Keratinocyte (primary cell): ENCODE results near the gene SMIM11. TPM values are rescaled to one million over a fixed set of nuclear protein-coding genes. Genes with fewer than 3 reads are reported as not detected.

Experiments used
- DNase-seq: peaks from one replicate; pipeline ENCODE4 v3.0.0-alpha.2; 2011; ENCODE audit warnings: low read depth, missing footprints, low spot score
- FAIRE-seq: peaks from 2 replicates; lab custom pipeline; 2011; peaks lifted over from hg19 to GRCh38; lab: Jason Lieb, UNC
- H2AFZ ChIP-seq: 2 replicates; pipeline ENCODE4 v1.6.0; 2012; ENCODE audit warnings: low read length, control low read depth, inconsistent platforms; ENCODE audit not compliant: control insufficient read depth
- H3K27ac ChIP-seq: 2 replicates; pipeline ENCODE4 v1.5.1; 2011; ENCODE audit warnings: low read length; ENCODE audit not compliant: control insufficient read depth, insufficient read depth
- H3K27me3 ChIP-seq: 3 replicates; pipeline ENCODE4 v1.6.0; 2011; ENCODE audit warnings: low read length; ENCODE audit not compliant: control insufficient read depth, insufficient read depth; ENCODE audit errors: extremely low read depth
- H3K36me3 ChIP-seq, 2 experiments: 2 replicates in 1 of 2; 3 replicates in 1 of 2; pipeline ENCODE4 v1.5.1; 2011; ENCODE audit warnings: low read length in 2 of 2, mild to moderate bottlenecking in 1 of 2; ENCODE audit not compliant: control insufficient read depth in 2 of 2, insufficient read depth in 2 of 2; ENCODE audit errors: extremely low read depth in 1 of 2
- H3K4me1 ChIP-seq: 3 replicates; pipeline ENCODE4 v1.5.1; 2011; ENCODE audit warnings: low read length; ENCODE audit not compliant: control insufficient read depth, insufficient read depth; ENCODE audit errors: extremely low read depth
- H3K4me2 ChIP-seq: 3 replicates; pipeline ENCODE4 v1.6.0; 2011; ENCODE audit warnings: low read depth, low read length; ENCODE audit not compliant: control insufficient read depth, insufficient read depth; ENCODE audit errors: extremely low read depth
- H3K4me3 ChIP-seq, 3 experiments: fragments of 200-600 bp in 1 of 3; sonication (generic) in 1 of 3; 2 replicates in 2 of 3; 3 replicates in 1 of 3; pipeline ENCODE4 v1.5.1; 2011 to 2016; ENCODE audit warnings: low read length in 3 of 3, mild to moderate bottlenecking in 3 of 3, control low read depth in 2 of 3, inconsistent platforms in 1 of 3, low read depth in 1 of 3, mixed read lengths in 1 of 3, mixed run types in 1 of 3, moderate library complexity in 1 of 3; ENCODE audit not compliant: control insufficient read depth in 2 of 3, insufficient read depth in 2 of 3; ENCODE audit errors: extremely low read depth in 1 of 3
- H3K79me2 ChIP-seq: 2 replicates; pipeline ENCODE4 v1.6.0; 2012; ENCODE audit warnings: low read length; ENCODE audit not compliant: control insufficient read depth, insufficient read depth
- H3K9ac ChIP-seq: 3 replicates; pipeline ENCODE4 v1.6.0; 2011; ENCODE audit warnings: low read length; ENCODE audit not compliant: control insufficient read depth, insufficient read depth; ENCODE audit errors: extremely low read depth
- H3K9me1 ChIP-seq: 3 replicates; pipeline ENCODE4 v1.6.0; 2011; ENCODE audit warnings: low read length; ENCODE audit not compliant: control insufficient read depth, insufficient read depth; ENCODE audit errors: extremely low read depth
- H3K9me3 ChIP-seq: 2 replicates; pipeline ENCODE4 v1.5.1; 2012; ENCODE audit warnings: low read depth, low read length; ENCODE audit not compliant: control insufficient read depth
- H4K20me1 ChIP-seq: 3 replicates; pipeline ENCODE4 v1.6.0; 2011; ENCODE audit warnings: low read length; ENCODE audit not compliant: control insufficient read depth, insufficient read depth; ENCODE audit errors: extremely low read depth
- EZH2 ChIP-seq: IDR thresholded peaks from one replicate; pipeline ENCODE4 v1.6.1; 2012; ENCODE audit warnings: inconsistent platforms, mild to moderate bottlenecking, low read length, moderate library complexity
- dilution Hi-C: fragments of 300-500 bp; cut with MboI; formaldehyde crosslinking; loops from one replicate; pipeline ENCODE4 v1.7.0; 2020; ENCODE audit warnings: low sequenced_read_pairs; ENCODE audit not compliant: extremely low pct_ligation_motif_present
- polyA plus RNA-seq, 5 experiments: library from polyadenylated mRNA; depleted of rRNA in 3 of 5; stranded (reverse) in 3 of 5; stranded (forward) in 1 of 5; unstranded in 1 of 5; fragments of >200 nt; gene quantifications; 1 replicate in 1 of 5; 2 replicates in 3 of 5; 3 replicates in 1 of 5; pipeline versions ENCODE4 v1.2.1 to v1.2.3, GENCODE V29; 2011 to 2012; ENCODE audit warnings: missing spikeins in 2 of 5, low read depth in 1 of 5, low replicate concordance in 1 of 5
- TF ChIP-seq, protein P1 (sequence below), 3 experiments: IDR thresholded peaks in 1 of 3; conservative IDR thresholded peaks in 1 of 3; optimal IDR thresholded peaks in 1 of 3; 2 replicates in 2 of 3; 3 replicates in 1 of 3; pipeline versions ENCODE3 to v1.5.1; 2011; ENCODE audit warnings: low read length in 3 of 3, mild to moderate bottlenecking in 3 of 3, moderate library complexity in 2 of 3, control low read depth in 1 of 3, inconsistent platforms in 1 of 3; ENCODE audit not compliant: insufficient read depth in 2 of 3; ENCODE audit errors: extremely low read depth in 1 of 3

Gene SMIM11
- polyA plus RNA-seq, 1 donor (not counting 4 experiments of a cell fraction or from before 2014, with no cell fraction given), result 2.7 TPM

DNA sequence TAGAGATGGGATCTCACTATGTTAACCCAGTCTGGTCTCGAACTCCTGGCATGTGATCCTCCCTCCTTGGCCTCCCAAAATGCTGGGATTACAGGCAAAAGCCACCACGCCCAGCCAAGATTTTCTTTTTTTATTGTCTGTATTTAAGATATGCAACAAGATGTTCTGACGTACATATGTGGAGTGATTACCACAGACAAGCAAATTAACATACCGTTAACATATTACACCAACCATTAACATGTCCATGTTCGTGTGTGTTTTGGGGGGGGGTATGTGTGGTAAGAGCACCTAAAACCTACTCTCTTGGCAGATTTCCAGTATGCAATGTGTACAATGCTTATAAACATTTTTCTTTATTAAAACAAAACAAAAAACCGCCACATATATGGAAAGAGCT lies 22.1 kb upstream of the SMIM11 start:
- DNase-seq (no peak), FAIRE-seq (no peak)

DNA sequence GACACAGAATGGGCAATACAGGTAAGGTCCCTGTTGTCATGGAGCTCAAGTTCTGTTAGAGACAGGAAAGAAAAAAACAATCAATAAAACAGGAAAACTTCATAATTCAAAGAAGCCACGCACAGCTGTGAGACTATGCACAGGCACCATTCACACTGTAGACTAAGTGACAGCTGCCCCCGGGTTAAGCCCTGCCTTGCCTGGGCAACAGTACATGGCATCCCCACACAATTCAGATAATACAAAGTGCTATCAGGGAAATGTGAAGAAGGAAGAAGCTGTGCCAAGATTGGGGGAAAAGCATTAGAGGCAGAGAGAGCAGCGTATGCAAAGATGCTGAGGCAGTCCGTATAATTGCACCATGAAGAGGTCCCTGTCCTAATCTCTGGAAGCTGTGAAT lies 20.5 kb upstream of the SMIM11 start:
- Histone ChIP-seq H3K79me2 (no peaks in the 10 kb centered on the region), H3K27ac (no peak overlapping the region), H4K20me1 (no peaks in the 10 kb centered on the region), H3K4me3 (no peak overlapping the region), H3K9me1 (no peaks in the 10 kb centered on the region), H3K9me3 (no peaks in the 10 kb centered on the region), H3K4me2 (no peak overlapping the region), H3K9ac (no peak overlapping the region), H3K36me3 (no peaks in the 10 kb centered on the region), H3K4me1 (no peaks in the 10 kb centered on the region), H3K27me3 (peaks cover 10% of the 10 kb centered on the region), H2AFZ (no peak overlapping the region)
- no peak for FAIRE-seq
- TF ChIP-seq, protein P1, sequence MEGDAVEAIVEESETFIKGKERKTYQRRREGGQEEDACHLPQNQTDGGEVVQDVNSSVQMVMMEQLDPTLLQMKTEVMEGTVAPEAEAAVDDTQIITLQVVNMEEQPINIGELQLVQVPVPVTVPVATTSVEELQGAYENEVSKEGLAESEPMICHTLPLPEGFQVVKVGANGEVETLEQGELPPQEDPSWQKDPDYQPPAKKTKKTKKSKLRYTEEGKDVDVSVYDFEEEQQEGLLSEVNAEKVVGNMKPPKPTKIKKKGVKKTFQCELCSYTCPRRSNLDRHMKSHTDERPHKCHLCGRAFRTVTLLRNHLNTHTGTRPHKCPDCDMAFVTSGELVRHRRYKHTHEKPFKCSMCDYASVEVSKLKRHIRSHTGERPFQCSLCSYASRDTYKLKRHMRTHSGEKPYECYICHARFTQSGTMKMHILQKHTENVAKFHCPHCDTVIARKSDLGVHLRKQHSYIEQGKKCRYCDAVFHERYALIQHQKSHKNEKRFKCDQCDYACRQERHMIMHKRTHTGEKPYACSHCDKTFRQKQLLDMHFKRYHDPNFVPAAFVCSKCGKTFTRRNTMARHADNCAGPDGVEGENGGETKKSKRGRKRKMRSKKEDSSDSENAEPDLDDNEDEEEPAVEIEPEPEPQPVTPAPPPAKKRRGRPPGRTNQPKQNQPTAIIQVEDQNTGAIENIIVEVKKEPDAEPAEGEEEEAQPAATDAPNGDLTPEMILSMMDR (optimal IDR thresholded peaks at IDR 0.05 in 1 of 3, IDR thresholded peaks at IDR 0.05 in 1 of 3, conservative IDR thresholded peaks at IDR 0.05 in 1 of 3; ENCODE audit: extremely low read depth in 1 of 3, insufficient read depth in 2 of 3, low read length in 3 of 3), result no peak
- TF ChIP-seq EZH2, result no peak
- DNase-seq, result no peak
- dilution Hi-C loops, result no loop called here

More for the DNA sequence above, 22.1 kb upstream of the SMIM11 start:
- dilution Hi-C loops, result no loop called here
- Histone ChIP-seq H3K36me3 (no peaks in the 10 kb centered on the region), H3K79me2 (no peaks in the 10 kb centered on the region), H3K9ac (no peak overlapping the region), H4K20me1 (no peaks in the 10 kb centered on the region), H3K4me1 (no peaks in the 10 kb centered on the region), H3K4me2 (no peak overlapping the region), H3K9me1 (no peaks in the 10 kb centered on the region), H3K4me3 (no peak overlapping the region), H2AFZ (no peak overlapping the region), H3K27me3 (peaks cover 10% of the 10 kb centered on the region), H3K27ac (no peak overlapping the region), H3K9me3 (no peaks in the 10 kb centered on the region)
- no peak for TF ChIP-seq EZH2
- TF ChIP-seq, protein P1 (optimal IDR thresholded peaks at IDR 0.05 in 1 of 3, IDR thresholded peaks at IDR 0.05 in 1 of 3, conservative IDR thresholded peaks at IDR 0.05 in 1 of 3; ENCODE audit: extremely low read depth in 1 of 3, insufficient read depth in 2 of 3, low read length in 3 of 3), result no peak
